Activated naive CD4-positive, alpha-beta T cell treated with anti-CD3 and anti-CD28 coated beads for 36 hours (primary cell): ENCODE results near the gene PROM1. TPM values are rescaled to one million over a fixed set of nuclear protein-coding genes. Genes with fewer than 3 reads are reported as not detected.
A peak's percentile ranks its signal among the peaks of the same experiment; 100 is the strongest.

ENCODE experiments used
- CTCF ChIA-PET: fragments of 350-600 bp; sonication (Branson Sonifier 250); formaldehyde crosslinking; loops from one replicate; lab custom pipeline; 2021; ENCODE audit warnings: antibody characterized with exemption; lab: Charles Lee
- DNase-seq: peaks from one replicate; pipeline ENCODE4 v3.0.0-alpha.2; 2020
- H3K27ac Mint-ChIP-seq: one replicate; pipeline ENCODE4 v1.8.0; 2021; ENCODE audit warnings: mild to moderate bottlenecking, mixed read lengths
- H3K27me3 Mint-ChIP-seq: one replicate; pipeline ENCODE4 v1.8.0; 2021; ENCODE audit warnings: low read depth, mixed read lengths
- H3K36me3 Mint-ChIP-seq: one replicate; pipeline ENCODE4 v1.8.0; 2021; ENCODE audit warnings: low read depth, mixed read lengths
- H3K4me1 Mint-ChIP-seq: one replicate; pipeline ENCODE4 v1.8.0; 2021; ENCODE audit warnings: low read depth, mixed read lengths
- H3K4me3 Mint-ChIP-seq: one replicate; pipeline ENCODE4 v1.8.0; 2021; ENCODE audit warnings: mild to moderate bottlenecking, moderate library complexity, mixed read lengths
- H3K9me3 Mint-ChIP-seq: one replicate; pipeline ENCODE4 v1.8.0; 2021; ENCODE audit warnings: mixed read lengths
- intact Hi-C: fragments of 100-400 bp; cut with micrococcal nuclease; formaldehyde crosslinking; loops from one replicate; pipeline ENCODE4 v1.15.1; 2023
- total RNA-seq, 2 experiments: library from RNA; stranded (reverse); gene quantifications; one replicate each; pipeline ENCODE4 v1.2.3, GENCODE V29; 2021

The PROM1 gene
- total RNA-seq, 2 experiments from 2014 or later, result 0.05 to 0.10 TPM

- intact Hi-C loops, result no loop called here
- H3K9me3 Mint-ChIP-seq, result no peaks in the 10 kb centered on the region
- H3K27me3 Mint-ChIP-seq, result peaks cover 6% of the 10 kb centered on the region
Measured at GRCh38 chr4:16104520-16104919, 20.7 kb upstream of the PROM1 start.

GRCh38 chr4:16102356-16102755, 18.5 kb upstream of the PROM1 start:
- no peak for DNase-seq
- Mint-ChIP-seq H3K4me1 (no peaks in the 10 kb centered on the region), H3K27me3 (peaks cover 11% of the 10 kb centered on the region), H3K9me3 (no peaks in the 10 kb centered on the region), H3K27ac (no peak overlapping the region), H3K36me3 (no peaks in the 10 kb centered on the region), H3K4me3 (no peak overlapping the region)
- intact Hi-C loops, result no loop called here
- CTCF ChIA-PET, result no interaction called here

More at GRCh38 chr4:16104520-16104919, 20.7 kb upstream of the PROM1 start:
- CTCF ChIA-PET, result no interaction called here
- Mint-ChIP-seq H3K4me3 (no peak overlapping the region), H3K36me3 (no peaks in the 10 kb centered on the region), H3K27ac (no peak overlapping the region), H3K4me1 (no peaks in the 10 kb centered on the region)
- no peak for DNase-seq

DNA sequence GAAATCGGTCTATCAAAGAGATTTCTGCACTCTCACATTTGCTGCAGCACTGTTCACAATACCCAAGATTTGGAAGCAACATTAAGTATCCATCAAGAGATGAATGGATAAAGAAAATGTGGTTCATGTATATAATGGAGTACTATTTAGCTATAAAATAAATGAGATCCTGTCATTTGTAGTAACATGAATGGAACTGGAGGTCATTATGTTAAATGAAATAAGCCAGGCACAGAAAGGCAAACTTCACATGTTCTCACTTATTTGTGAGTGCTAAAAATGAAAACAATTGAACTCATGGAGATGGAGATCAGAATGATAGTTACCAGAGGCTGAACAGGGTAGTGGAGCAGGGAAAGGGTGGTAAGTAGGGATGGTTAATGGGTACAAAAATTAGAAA, 17.0 kb upstream of the PROM1 start:
- Mint-ChIP-seq H3K27me3 (peaks cover 14% of the 10 kb centered on the region), H3K4me1 (no peaks in the 10 kb centered on the region), H3K9me3 (no peaks in the 10 kb centered on the region), H3K4me3 (no peak overlapping the region), H3K36me3 (no peaks in the 10 kb centered on the region), H3K27ac (no peak overlapping the region)
- DNase-seq, result no peak
- intact Hi-C loops, result no loop called here
- CTCF ChIA-PET, result no interaction called here

DNA sequence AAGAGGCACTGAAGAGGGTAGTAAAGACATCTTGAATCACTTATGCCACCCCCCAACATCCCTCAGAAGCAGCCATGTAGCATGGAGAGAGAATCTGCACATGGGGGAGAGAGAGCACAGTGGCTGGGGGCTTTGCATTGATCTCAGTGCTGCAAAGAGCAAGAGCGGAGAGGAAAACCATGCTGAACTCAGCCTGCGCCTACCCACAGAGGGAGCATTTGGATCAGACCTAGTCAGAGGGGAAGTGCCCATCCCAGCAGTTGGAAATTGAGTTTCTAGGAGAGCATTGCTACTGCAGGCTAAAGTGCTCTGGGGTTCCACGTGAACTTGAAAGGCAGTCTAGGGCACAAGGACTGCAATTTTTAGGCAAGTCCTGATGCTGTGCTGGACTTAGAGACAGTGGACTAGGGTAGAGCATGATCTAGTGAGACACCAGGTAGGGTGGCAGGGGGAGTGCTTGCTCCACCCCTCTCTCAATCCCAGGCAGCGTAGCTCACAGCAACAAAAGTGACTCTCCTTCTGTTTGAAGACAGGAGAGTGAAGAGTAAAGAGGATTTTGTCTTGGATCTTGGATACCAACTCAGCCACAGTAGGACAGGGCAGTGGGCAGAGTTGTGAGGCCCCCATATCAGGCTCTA, 9.0 kb upstream of the PROM1 start:
- no peaks in the 10 kb centered on the region for H3K36me3 Mint-ChIP-seq
- no peak overlapping the region for H3K27ac Mint-ChIP-seq
- H3K4me1 Mint-ChIP-seq, result no peaks in the 10 kb centered on the region
- H3K4me3 Mint-ChIP-seq, result no peak overlapping the region
- no peak for DNase-seq
- CTCF ChIA-PET, result no interaction called here
- intact Hi-C loops, result no loop called here
- H3K27me3 Mint-ChIP-seq, result peaks cover 42% of the 10 kb centered on the region
- H3K9me3 Mint-ChIP-seq, result no peaks in the 10 kb centered on the region

DNA sequence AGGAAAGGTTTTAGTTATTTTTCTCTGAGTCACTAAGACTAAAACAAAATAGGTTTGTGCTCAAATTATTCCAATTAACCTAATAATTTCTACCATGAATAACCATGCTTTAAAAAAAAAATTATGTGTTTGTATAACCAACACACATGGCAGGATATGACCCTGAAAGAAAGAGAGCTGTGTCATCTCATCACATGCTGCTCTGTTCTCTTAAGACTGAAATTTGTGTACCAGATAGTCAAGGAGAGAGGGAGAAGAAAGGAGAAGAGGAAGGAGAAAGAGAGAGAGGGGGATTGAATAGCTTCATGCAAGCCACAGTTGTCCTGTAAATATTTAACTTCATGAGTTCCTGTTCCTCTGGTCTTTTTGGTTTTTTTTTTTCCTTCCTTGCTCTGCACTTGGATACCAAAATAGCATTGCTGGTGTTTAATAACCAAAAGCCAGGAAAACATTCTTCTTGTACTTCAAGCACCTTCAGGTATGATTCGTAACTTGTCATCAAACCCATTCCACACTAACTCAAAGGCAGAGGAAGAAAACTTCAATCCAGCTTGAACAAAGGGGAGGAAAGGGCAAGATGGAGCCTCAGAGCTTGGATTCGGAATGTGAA, 6.4 kb upstream of the PROM1 start:
- Mint-ChIP-seq H3K4me1 (no peaks in the 10 kb centered on the region), H3K36me3 (no peaks in the 10 kb centered on the region), H3K27ac (no peak overlapping the region), H3K27me3 (peaks cover 50% of the 10 kb centered on the region), H3K9me3 (no peaks in the 10 kb centered on the region), H3K4me3 (no peak overlapping the region)
- intact Hi-C loops, result no loop called here
- CTCF ChIA-PET, result interaction anchor here (1.9 kb wide), 1 partner anchor 115 kb away, joined by 7 read pairs; no protein-coding TSS in a partner anchor
- no peak for DNase-seq

DNA sequence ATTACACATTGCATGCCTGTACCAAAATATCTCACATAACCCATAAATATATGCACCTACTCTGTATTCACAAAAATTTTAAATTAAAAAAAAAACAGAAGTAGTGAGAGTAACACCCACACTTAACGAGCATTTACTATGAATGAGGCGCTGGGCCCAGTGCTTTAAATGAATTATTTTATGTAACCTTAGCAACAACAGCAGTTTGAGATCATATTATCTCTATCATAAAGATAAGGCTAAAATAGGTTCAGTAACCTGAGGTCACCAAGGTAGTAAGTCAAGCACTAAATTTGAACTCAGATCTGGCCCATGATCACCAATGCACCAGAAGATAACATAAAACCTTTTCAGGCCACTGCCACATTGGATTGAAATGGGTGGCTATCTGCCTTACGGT, 5.3 kb upstream of the PROM1 start:
- Mint-ChIP-seq H3K4me3 (no peak overlapping the region), H3K27ac (no peak overlapping the region), H3K36me3 (no peaks in the 10 kb centered on the region), H3K4me1 (peaks cover under 1% of the 10 kb centered on the region), H3K27me3 (peaks cover 58% of the 10 kb centered on the region), H3K9me3 (peaks cover 1% of the 10 kb centered on the region)
- no peak for DNase-seq
- CTCF ChIA-PET, result interaction anchor here (1.9 kb wide), 1 partner anchor 116 kb away, joined by 7 read pairs; no protein-coding TSS in a partner anchor
- intact Hi-C loops, result no loop called here

DNA sequence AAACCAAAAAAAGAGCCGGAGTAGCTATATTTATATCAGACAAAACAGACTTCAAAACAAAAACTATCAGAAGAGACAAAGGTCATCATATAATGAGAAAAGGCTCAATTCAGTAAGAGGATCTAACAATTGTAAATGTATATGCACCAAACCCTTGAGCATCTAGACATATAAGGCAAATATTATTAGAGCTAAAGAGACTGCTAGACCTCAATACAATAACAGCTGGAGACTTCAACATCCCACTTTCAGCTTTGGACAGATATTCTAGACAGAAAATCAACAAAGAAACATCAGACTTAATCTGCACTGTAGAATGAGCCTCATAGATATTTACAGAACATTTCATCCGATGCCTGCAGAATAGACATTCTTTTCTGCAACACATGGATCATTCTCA, 4.8 kb upstream of the PROM1 start:
- intact Hi-C loops, result no loop called here
- no peaks in the 10 kb centered on the region for H3K36me3 Mint-ChIP-seq
- H3K27me3 Mint-ChIP-seq, result peaks cover 63% of the 10 kb centered on the region
- H3K4me1 Mint-ChIP-seq, result peaks cover 4% of the 10 kb centered on the region
- no peak for DNase-seq
- CTCF ChIA-PET, result no interaction called here
- no peak overlapping the region for H3K27ac Mint-ChIP-seq
- H3K9me3 Mint-ChIP-seq, result peaks cover 1% of the 10 kb centered on the region
- no peak overlapping the region for H3K4me3 Mint-ChIP-seq

DNA sequence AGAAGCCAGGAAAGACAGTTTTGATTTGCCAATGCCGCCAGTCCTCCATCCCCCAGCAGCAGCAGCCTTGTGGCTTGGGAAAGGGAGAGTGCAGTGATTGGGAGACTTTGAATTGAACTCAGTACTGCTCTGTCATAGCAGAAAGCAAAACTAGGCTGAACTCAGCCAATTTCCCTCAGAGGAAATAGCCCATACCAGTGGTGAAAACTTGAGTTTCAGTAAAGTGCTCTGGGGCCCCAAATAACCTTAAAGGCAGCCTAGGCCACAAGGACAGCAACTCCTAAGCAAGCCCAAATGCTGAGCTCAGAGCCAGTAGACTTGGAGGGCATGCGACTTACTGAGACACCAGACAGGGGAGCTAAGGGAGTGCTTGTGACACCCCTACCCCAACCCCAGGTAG, 2.0 kb upstream of the PROM1 start:
- CTCF ChIA-PET, result no interaction called here

GRCh38 chr4:16082426-16083240, 1.2 kb downstream of the PROM1 start:
- H3K27ac Mint-ChIP-seq, result no peak overlapping the region
- peaks cover 74% of the 10 kb centered on the region for H3K27me3 Mint-ChIP-seq
- peak overlapping the region; percentile 60 for H3K4me3 Mint-ChIP-seq
- peaks cover 1% of the 10 kb centered on the region for H3K9me3 Mint-ChIP-seq
- no peaks in the 10 kb centered on the region for H3K36me3 Mint-ChIP-seq
- intact Hi-C loops, result loop anchor here (1.0 to 5.0 kb wide), 2 partner anchors 40 to 180 kb away; no protein-coding TSS in a partner anchor
- DNase-seq, result peak; percentile 28
- CTCF ChIA-PET, result interaction anchor here (0.8 to 1.2 kb wide), 6 partner anchors 11 to 199 kb away, joined by 3 to 5 read pairs (median 3); no protein-coding TSS in a partner anchor
- H3K4me1 Mint-ChIP-seq, result peaks cover 22% of the 10 kb centered on the region

More for the DNA sequence above, 2.0 kb upstream of the PROM1 start:
- DNase-seq, result no peak
- H3K4me1 Mint-ChIP-seq, result peaks cover 17% of the 10 kb centered on the region
- H3K4me3 Mint-ChIP-seq, result no peak overlapping the region
- H3K9me3 Mint-ChIP-seq, result peaks cover 1% of the 10 kb centered on the region
- no peak overlapping the region for H3K27ac Mint-ChIP-seq
- H3K27me3 Mint-ChIP-seq, result peaks cover 73% of the 10 kb centered on the region
- H3K36me3 Mint-ChIP-seq, result no peaks in the 10 kb centered on the region
- intact Hi-C loops, result no loop called here

GRCh38 chr4:16082041-16082425, 1.8 kb downstream of the PROM1 start:
- H3K27me3 Mint-ChIP-seq, result peaks cover 77% of the 10 kb centered on the region
- peaks cover 22% of the 10 kb centered on the region for H3K4me1 Mint-ChIP-seq
- peaks cover 1% of the 10 kb centered on the region for H3K9me3 Mint-ChIP-seq
- H3K36me3 Mint-ChIP-seq, result no peaks in the 10 kb centered on the region
- peak; percentile 20 for DNase-seq
- H3K27ac Mint-ChIP-seq, result no peak overlapping the region
- H3K4me3 Mint-ChIP-seq, result peak overlapping the region; percentile 60
- CTCF ChIA-PET, result interaction anchor here (0.6 to 1.2 kb wide), 6 partner anchors 12 to 199 kb away, joined by 3 to 5 read pairs (median 4); no protein-coding TSS in a partner anchor
- intact Hi-C loops, result loop anchor here (1.0 to 5.0 kb wide), 2 partner anchors 40 to 180 kb away; no protein-coding TSS in a partner anchor

DNA sequence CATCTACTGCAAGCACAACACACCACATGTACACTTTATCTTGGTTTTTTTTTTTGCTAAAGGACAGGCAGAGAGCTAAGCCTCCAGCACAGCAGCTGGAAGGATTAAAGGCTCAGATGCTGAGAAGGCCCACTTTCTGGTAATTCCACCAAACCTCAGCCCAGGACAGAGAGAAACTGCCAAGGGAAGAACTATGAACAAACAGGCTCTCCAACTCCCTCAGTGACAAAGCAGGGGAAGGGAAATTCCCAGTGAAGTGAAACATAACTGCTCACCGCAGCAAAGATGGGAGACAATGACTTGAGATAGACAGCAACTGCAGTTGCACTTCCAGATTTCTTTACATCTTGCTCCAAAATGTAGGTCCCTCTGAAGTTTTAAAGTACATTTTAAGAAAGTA, 4.8 kb downstream of the PROM1 start:
- H3K4me3 Mint-ChIP-seq, result no peak overlapping the region
- peaks cover 21% of the 10 kb centered on the region for H3K4me1 Mint-ChIP-seq
- CTCF ChIA-PET, result interaction anchor here (1.1 kb wide), 1 partner anchor 126 kb away, joined by 4 read pairs; no protein-coding TSS in a partner anchor
- no peaks in the 10 kb centered on the region for H3K9me3 Mint-ChIP-seq
- no peaks in the 10 kb centered on the region for H3K36me3 Mint-ChIP-seq
- intact Hi-C loops, result no loop called here
- peak; percentile 35 for DNase-seq
- H3K27ac Mint-ChIP-seq, result no peak overlapping the region
- peaks cover 59% of the 10 kb centered on the region for H3K27me3 Mint-ChIP-seq

DNA sequence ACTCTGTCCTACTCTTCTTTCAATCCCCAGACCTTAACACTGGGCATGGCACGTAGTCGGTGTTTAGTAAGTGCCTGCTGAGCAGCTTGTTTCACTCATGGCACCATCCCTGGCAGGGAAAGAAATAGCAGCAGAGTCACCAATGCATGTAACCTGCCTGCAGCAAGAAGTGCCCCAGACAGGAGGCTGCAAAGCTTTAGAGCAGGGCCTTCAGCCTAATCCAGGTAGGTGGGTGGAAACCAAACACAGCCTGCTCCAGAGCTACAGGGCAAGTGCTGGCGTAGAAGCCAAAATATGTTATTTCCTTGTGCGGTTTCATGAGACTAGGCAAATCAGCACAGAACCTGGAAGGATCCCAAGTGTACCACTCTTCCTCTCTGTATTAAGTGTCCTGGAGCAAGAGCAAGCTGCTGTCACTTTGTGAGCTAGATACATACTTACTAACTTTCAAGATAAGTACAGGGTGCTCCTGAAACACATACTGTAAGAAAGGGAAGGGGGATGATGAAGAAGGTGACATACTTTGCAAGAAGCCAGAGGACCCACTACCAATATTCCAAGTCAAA, 5.5 kb downstream of the PROM1 start:
- H3K27me3 Mint-ChIP-seq, result peaks cover 54% of the 10 kb centered on the region
- H3K4me1 Mint-ChIP-seq, result peaks cover 18% of the 10 kb centered on the region
- no peak overlapping the region for H3K27ac Mint-ChIP-seq
- no peak overlapping the region for H3K4me3 Mint-ChIP-seq
- CTCF ChIA-PET, result no interaction called here
- H3K36me3 Mint-ChIP-seq, result no peaks in the 10 kb centered on the region
- H3K9me3 Mint-ChIP-seq, result no peaks in the 10 kb centered on the region
- DNase-seq, result no peak
- intact Hi-C loops, result no loop called here
